GM21619 (cell line): Measurements from ENCODE around the gene HIGD1B.
"Not testable (repeated sequence)": the region's sequence is repeated elsewhere in the genome, so short reads cannot be mapped to it uniquely, and the experiment has no call there.

Experiments
- ATAC-seq: cut with Tn5 transposase; IDR thresholded peaks from one replicate; pipeline ENCODE4 v1.9.1; 2021; ENCODE audit not compliant: unreplicated experiment

HIGD1B gene

GRCh38 chr17:44847586-44847985 lies at the start of gene HIGD1B:
HIGD1B (plus strand) TSS chr17:44847883; CDS start chr17:44848153, 270 bp downstream.
- ATAC-seq = no peak

GRCh38 chr17:44798356-44798755 lies 49.3 kb upstream of the HIGD1B start:
- ATAC-seq = no peak

GRCh38 chr17:44801880-44802279 lies 45.8 kb upstream of the HIGD1B start:
- ATAC-seq = no peak

GRCh38 chr17:44804302-44805089 lies 43.2 kb upstream of the HIGD1B start:
- ATAC-seq = no peak

- no peak for ATAC-seq
These were observed 40.4 kb upstream of the HIGD1B start for GRCh38 chr17:44807093-44807816.

- no peak for ATAC-seq
These were observed 39.9 kb upstream of the HIGD1B start for GRCh38 chr17:44807817-44808155.

GRCh38 chr17:44808156-44808555 lies 39.5 kb upstream of the HIGD1B start:
- ATAC-seq = no peak

- not testable (repeated sequence) for ATAC-seq
These were observed 38.9 kb upstream of the HIGD1B start for GRCh38 chr17:44808656-44809388.

GRCh38 chr17:44812263-44812662 lies 35.4 kb upstream of the HIGD1B start:
- no peak for ATAC-seq

GRCh38 chr17:44818508-44818907 lies 29.2 kb upstream of the HIGD1B start:
- ATAC-seq = not testable (repeated sequence)

GRCh38 chr17:44820631-44821212 lies 27.0 kb upstream of the HIGD1B start:
- ATAC-seq = no peak

GRCh38 chr17:44825236-44825635 lies 22.4 kb upstream of the HIGD1B start:
- not testable (repeated sequence) for ATAC-seq

GRCh38 chr17:44826123-44826790 lies 21.4 kb upstream of the HIGD1B start:
- ATAC-seq = no peak

GRCh38 chr17:44827863-44828262 lies 19.8 kb upstream of the HIGD1B start:
- no peak for ATAC-seq

GRCh38 chr17:44828919-44829522 lies 18.7 kb upstream of the HIGD1B start:
- ATAC-seq = no peak

GRCh38 chr17:44829523-44830358 lies 17.9 kb upstream of the HIGD1B start, which contains the start of gene GJC1:
GJC1 (minus strand) TSS chr17:44830287; CDS start chr17:44805817, 24,470 bp downstream.
- no peak for ATAC-seq

GRCh38 chr17:44830359-44831288 lies 17.1 kb upstream of the HIGD1B start:
- no peak for ATAC-seq

- ATAC-seq = no peak
These were observed 16.3 kb upstream of the HIGD1B start for GRCh38 chr17:44831371-44831770.
